ENCODE measurements around the gene NVL.

GRCh38 chr1:224276771-224277487 lies 53.0 kb downstream of the NVL start:
- no peak for TF ChIP-seq POLR2A (IDR thresholded peaks at IDR 0.05; ENCODE audit: low read depth, low read length)
- TF ChIP-seq RAD21 (IDR thresholded peaks at IDR 0.05; ENCODE audit: low read length), result no peak
- TF ChIP-seq, protein P1, sequence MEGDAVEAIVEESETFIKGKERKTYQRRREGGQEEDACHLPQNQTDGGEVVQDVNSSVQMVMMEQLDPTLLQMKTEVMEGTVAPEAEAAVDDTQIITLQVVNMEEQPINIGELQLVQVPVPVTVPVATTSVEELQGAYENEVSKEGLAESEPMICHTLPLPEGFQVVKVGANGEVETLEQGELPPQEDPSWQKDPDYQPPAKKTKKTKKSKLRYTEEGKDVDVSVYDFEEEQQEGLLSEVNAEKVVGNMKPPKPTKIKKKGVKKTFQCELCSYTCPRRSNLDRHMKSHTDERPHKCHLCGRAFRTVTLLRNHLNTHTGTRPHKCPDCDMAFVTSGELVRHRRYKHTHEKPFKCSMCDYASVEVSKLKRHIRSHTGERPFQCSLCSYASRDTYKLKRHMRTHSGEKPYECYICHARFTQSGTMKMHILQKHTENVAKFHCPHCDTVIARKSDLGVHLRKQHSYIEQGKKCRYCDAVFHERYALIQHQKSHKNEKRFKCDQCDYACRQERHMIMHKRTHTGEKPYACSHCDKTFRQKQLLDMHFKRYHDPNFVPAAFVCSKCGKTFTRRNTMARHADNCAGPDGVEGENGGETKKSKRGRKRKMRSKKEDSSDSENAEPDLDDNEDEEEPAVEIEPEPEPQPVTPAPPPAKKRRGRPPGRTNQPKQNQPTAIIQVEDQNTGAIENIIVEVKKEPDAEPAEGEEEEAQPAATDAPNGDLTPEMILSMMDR (conservative IDR thresholded peaks at IDR 0.05; ENCODE audit: low read depth, low read length), result no peak
- TF ChIP-seq SMC3 (IDR thresholded peaks at IDR 0.05; ENCODE audit: low read depth, low read length), result no peak
- TF ChIP-seq CEBPB (IDR thresholded peaks at IDR 0.05; ENCODE audit: low read depth, low read length), result no peak
- TF ChIP-seq RCOR1 (IDR thresholded peaks at IDR 0.05; ENCODE audit: insufficient replicate concordance, low read length), result no peak
- TF ChIP-seq MXI1 (IDR thresholded peaks at IDR 0.05; ENCODE audit: borderline replicate concordance, low read depth, low read length), result no peak
- TF ChIP-seq RFX5 (IDR thresholded peaks at IDR 0.05; ENCODE audit: low read depth, low read length), result no peak
- TF ChIP-seq, protein P2, sequence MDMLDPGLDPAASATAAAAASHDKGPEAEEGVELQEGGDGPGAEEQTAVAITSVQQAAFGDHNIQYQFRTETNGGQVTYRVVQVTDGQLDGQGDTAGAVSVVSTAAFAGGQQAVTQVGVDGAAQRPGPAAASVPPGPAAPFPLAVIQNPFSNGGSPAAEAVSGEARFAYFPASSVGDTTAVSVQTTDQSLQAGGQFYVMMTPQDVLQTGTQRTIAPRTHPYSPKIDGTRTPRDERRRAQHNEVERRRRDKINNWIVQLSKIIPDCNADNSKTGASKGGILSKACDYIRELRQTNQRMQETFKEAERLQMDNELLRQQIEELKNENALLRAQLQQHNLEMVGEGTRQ (IDR thresholded peaks at IDR 0.05; ENCODE audit: low read depth, low read length), result no peak
- TF ChIP-seq CHD1 (IDR thresholded peaks at IDR 0.05; ENCODE audit: low read depth, low read length), result no peak
- no peak for TF ChIP-seq BHLHE40 (IDR thresholded peaks at IDR 0.05; ENCODE audit: low read depth, low read length)
- TF ChIP-seq, protein P3, sequence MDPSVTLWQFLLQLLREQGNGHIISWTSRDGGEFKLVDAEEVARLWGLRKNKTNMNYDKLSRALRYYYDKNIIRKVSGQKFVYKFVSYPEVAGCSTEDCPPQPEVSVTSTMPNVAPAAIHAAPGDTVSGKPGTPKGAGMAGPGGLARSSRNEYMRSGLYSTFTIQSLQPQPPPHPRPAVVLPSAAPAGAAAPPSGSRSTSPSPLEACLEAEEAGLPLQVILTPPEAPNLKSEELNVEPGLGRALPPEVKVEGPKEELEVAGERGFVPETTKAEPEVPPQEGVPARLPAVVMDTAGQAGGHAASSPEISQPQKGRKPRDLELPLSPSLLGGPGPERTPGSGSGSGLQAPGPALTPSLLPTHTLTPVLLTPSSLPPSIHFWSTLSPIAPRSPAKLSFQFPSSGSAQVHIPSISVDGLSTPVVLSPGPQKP (IDR thresholded peaks at IDR 0.05; ENCODE audit: borderline replicate concordance, low read depth, low read length), result no peak

Data from IMR-90 (cell line).